Erythroblast (primary cell): Measurements from ENCODE around the gene CLEC4F.

Experiments
- DNase-seq, 2 experiments: peaks; one replicate each; lab custom pipeline; 2025; lab: John Stamatoyannopoulos, UW
- GATA1 ChIP-seq: IDR thresholded peaks from 2 replicates; pipeline ENCODE4 v1.6.1; 2011; ENCODE audit warnings: low read depth, mild to moderate bottlenecking, control low read depth, low read length, moderate library complexity
- POLR2A ChIP-seq: IDR thresholded peaks from 2 replicates; pipeline ENCODE4 v1.6.1; 2011; ENCODE audit warnings: mild to moderate bottlenecking, low read length

The CLEC4F gene

DNA sequence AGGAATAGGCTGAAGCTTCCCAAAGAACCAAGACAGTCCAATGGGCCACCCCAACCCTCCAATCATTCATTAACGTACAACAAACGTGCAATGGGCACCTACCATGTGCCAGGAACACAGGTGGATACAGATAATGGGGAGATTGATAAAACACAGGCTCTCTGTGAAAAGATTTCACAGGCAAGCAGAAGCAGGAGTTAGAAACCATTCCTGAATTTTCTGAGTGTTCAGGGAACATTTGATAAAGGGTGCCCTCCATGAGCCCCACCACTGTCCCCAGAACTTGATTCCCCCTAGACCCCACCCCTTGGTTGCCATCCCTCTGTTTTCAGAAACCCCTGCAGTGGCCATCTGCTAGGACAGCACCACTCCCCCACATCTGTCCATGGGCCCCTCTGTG, 13.7 kb upstream of the CLEC4F start:
- DNase-seq, result no peak
- no peak for TF ChIP-seq POLR2A
- TF ChIP-seq GATA1, result no peak

- no peak for TF ChIP-seq GATA1
- TF ChIP-seq POLR2A, result no peak
- DNase-seq, result no peak
These were observed 12.8 kb upstream of the CLEC4F start for GRCh38 chr2:70833246-70833645.

- TF ChIP-seq GATA1, result no peak
These were observed 12.0 kb upstream of the CLEC4F start for GRCh38 chr2:70832386-70832785.

DNA sequence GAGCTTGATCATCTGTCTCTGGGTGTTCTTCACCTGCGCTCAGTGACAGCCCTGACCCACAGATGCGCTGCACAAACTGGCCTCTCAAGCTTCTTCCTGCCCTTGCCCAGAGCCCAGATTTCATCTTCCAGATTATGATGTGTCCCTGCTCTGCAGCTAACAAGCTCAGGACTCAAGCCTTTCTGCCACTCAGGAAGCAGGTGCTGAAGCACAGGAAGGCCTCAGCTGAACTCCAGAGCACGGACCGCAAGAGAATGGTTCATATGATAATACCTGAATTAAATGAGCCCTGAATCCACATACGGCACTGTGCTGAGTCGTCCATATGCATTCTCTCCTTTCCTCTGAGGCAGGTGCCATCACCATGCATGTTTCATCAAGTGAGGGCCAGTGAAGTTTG, 11.5 kb upstream of the CLEC4F start:
- no peak for DNase-seq
- TF ChIP-seq GATA1, result no peak
- TF ChIP-seq POLR2A, result no peak

More at GRCh38 chr2:70832386-70832785, 12.0 kb upstream of the CLEC4F start:
- no peak for DNase-seq

DNA sequence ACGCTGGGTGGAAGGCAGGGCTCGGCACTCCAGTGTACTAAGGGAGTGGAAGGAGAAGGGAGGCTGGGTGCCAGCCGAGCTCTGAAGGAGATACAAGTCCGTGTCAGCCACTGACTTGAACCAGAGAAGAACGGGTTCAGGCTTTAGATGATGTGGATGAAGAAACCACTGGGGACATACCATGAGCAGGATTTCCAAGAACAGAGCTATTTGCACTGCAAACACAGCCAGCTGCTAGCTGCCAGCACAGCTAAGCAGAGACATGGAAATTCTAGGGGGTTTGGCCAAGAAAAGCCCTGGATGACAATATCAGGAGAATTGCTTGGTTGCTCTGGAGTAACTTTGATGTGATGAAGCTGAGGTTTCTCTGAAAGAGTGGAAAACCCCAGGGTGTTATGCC, 10.0 kb upstream of the CLEC4F start:
- DNase-seq, result no peak
- no peak for TF ChIP-seq GATA1
- no peak for TF ChIP-seq POLR2A

- DNase-seq, result no peak
- no peak for TF ChIP-seq GATA1
- no peak for TF ChIP-seq POLR2A
These were observed 9.5 kb upstream of the CLEC4F start for GRCh38 chr2:70829916-70830315.

DNA sequence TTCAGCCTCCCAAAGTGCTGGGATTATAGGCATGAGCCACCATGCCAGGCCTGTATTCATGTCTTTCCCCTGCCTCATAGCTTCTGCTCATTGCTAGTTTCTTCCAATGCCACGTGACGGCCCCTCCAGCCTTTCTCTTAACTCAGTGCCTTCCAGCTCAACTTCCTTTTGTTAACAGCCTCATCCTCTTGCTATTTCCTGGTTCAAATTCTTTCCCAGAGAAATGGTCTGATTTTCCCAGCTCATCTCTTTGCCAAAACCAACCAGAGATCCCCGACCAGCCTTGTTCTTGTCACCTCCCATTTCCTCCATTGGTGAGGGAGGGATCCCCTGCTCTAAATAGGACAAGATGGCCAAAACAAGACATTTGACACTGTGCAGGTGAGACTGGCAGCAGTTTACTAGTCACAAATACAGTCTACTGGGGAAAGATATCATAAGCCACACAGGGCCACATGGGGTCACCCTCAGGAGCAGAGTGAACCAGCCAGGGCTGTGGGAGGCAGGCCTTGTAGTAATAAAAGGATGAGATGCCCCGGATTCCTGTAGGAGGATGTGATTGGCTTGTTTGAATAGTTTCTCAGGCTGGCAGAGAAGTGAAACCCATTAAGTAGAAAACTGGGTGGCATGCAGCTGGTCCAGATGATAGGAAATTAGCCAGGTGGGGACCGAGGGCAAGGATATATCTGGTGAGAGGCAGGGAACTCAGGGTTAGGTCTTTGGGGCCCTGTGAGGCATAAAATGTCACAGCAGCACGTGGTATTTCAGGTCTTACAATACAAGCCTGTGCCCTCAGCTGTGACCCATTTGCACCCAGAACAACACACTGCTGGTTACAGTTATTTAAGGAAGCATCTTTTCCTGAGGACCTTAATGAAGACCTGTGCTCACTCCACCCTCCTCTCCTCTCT, 8.8 kb upstream of the CLEC4F start:
- no peak for DNase-seq
- TF ChIP-seq GATA1, result no peak
- TF ChIP-seq POLR2A, result no peak

GRCh38 chr2:70828115-70828514, 7.7 kb upstream of the CLEC4F start:
- TF ChIP-seq POLR2A (no peak), GATA1 (no peak)
- no peak for DNase-seq

DNA sequence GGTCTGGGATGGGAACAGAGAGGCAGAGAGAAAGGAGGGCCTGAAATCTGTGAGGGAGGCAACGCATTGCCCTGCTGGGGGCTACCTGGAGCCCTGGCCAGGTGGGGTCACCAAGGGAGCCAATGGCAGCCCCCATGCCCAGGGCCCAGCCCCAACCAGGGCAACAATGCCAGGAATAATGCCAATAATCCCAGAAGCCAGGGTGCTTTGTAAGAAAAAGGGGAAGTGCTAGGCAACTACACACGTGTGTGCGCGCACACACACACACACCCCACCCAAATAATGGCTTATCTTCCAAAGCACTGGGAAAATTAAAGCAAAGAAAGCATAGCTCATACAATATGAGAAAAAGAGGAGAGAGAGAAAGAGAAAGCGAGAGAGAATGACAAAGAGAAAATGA, 7.0 kb upstream of the CLEC4F start:
- no peak for DNase-seq
- TF ChIP-seq GATA1 (no peak), POLR2A (no peak)

DNA sequence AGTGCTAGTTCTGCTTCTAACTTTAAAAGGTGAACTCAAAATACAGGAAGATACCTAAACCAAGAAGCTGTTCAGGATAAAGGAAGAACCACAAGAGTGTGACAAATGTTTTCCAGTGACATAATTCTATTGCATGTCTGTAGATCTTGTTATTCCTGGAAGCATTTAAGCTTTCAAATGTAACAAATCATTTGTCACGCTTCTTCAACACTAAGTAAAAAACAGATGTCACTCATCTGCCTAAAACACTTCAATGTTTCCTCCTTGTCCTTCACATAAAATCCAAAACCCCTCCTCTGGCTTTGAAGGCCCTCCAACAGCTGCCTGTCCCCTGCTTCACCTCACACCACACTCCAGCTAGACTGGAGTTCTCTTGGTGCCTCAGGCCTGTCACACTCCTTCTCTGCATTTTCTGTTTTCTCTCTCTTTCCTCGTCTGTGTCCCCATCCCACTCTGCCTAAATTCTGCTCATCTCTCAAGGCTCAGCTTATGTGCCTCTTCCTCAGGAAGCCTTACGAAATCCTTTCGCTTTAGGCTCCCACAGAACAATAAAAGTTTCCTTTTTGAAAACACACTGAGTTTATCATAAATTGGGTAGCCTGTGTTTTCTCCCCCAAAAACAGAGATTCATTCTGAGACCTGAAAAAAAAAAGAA, 6.4 kb upstream of the CLEC4F start:
- DNase-seq, result no peak
- TF ChIP-seq POLR2A (no peak), GATA1 (no peak)

GRCh38 chr2:70823249-70823648, 2.9 kb upstream of the CLEC4F start:
- TF ChIP-seq GATA1 (no peak), POLR2A (no peak)

GRCh38 chr2:70822843-70823242, 2.4 kb upstream of the CLEC4F start:
- TF ChIP-seq POLR2A (no peak), GATA1 (no peak)
- DNase-seq, result no peak

More at GRCh38 chr2:70823249-70823648, 2.9 kb upstream of the CLEC4F start:
- no peak for DNase-seq

DNA sequence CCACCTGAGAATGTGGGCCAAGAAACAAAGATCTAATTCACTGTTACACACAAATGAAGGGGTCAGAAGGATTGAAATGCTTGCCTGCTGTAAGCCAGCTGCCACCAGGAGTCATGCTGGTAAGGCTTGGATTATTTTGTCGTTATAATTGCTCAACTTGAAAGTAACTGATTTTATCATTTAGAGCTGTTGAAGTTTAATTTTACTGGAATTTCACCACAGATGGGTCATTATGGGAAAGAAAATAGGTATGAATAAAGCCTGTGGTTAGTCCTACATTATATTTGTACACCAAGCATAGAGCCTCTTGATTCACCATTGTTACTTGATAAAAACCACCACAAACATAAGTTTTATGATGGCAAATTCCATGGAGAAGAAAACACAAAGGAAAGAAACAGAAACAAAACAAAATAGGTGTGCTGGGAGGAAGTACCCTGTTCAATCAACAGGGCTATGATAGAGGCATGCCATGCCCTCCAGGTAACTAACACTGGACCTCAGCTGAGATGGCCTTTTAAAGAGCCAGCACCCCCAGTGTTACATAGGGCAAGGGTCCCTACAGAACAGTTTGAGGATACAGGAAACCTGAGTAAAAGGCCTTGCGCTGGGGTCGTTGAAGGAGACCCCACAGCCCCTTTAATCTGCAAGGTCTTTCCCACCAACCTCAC, 3.0 kb downstream of the CLEC4F start:
- no peak for DNase-seq
- TF ChIP-seq POLR2A (no peak), GATA1 (no peak)

DNA sequence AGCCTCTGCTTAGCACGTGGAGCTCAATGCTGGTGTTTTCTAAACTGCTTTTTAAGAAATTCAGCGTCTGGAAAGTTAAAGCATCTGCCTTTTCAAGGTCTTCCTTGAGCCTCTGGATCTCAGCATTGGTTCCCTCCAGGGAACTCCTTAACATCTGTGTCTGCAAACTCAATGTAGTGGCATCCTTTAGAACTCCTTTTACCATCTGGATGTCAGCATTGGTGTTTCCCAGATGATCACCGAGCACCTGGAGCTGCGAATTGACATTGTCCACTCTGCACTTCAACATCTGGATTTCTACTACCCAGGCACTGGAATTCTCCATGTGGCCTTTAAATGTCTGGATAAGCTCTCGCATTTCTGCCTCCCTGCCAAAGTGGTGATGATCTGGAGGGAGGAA, 3.7 kb downstream of the CLEC4F start:
- DNase-seq, result no peak
- TF ChIP-seq GATA1 (no peak), POLR2A (no peak)
